Endometrium (tissue), 2 donors: ENCODE measurements around the gene NUDT1.
"Not testable (repeated sequence)": the region's sequence is repeated elsewhere in the genome, so short reads cannot be mapped to it uniquely, and the experiment has no call there.

ENCODE experiments used
- FAIRE-seq: peaks from 2 replicates; lab custom pipeline; 2012; peaks lifted over from hg19 to GRCh38; lab: Jason Lieb, UNC
- donor health status: control.
- donor health status: control.

NUDT1 gene

GRCh38 chr7:2249744-2250323 is 7.8 kb downstream of the NUDT1 start:
- FAIRE-seq = no peak

- FAIRE-seq = no peak
Observed at GRCh38 chr7:2251381-2251780, 9.4 kb downstream of the NUDT1 start.

- no peak for FAIRE-seq
Observed at GRCh38 chr7:2251841-2252771, 10.1 kb downstream of the NUDT1 start.

GRCh38 chr7:2253021-2253420 is 11.0 kb downstream of the NUDT1 start:
- FAIRE-seq = no peak

GRCh38 chr7:2253525-2254244 is 11.7 kb downstream of the NUDT1 start:
- no peak for FAIRE-seq

GRCh38 chr7:2254429-2255144 is 12.6 kb downstream of the NUDT1 start:
- no peak for FAIRE-seq

GRCh38 chr7:2255145-2256139 is 13.4 kb downstream of the NUDT1 start:
- FAIRE-seq = no peak

- no peak for FAIRE-seq
Observed at GRCh38 chr7:2256306-2257045, 14.4 kb downstream of the NUDT1 start.

DNA sequence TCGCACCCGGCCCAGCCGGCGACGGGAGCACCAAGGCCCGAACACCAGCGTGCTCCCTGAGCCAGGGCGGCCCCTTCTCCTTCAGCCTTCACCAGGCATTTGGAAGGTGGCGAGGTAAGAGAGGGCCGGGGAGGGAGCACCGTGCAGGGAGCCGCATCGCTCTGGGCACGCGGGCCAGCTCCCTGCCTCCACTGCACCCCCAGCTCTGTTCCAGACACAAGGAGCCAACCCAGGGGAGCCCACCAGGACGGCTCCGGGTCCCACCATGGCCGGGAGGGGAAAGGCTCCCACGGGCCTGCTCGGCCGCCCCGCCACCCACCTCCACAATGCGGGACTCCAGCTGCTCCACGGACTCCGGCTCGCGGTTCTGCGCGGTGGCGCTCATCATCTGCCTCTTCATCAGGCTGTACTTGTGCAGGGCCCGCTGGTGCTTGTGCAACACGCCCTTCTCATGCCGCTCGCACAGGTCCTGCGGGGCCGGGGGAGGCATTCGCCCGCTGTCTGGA is 15.1 kb downstream of the NUDT1 start:
- no peak for FAIRE-seq

DNA sequence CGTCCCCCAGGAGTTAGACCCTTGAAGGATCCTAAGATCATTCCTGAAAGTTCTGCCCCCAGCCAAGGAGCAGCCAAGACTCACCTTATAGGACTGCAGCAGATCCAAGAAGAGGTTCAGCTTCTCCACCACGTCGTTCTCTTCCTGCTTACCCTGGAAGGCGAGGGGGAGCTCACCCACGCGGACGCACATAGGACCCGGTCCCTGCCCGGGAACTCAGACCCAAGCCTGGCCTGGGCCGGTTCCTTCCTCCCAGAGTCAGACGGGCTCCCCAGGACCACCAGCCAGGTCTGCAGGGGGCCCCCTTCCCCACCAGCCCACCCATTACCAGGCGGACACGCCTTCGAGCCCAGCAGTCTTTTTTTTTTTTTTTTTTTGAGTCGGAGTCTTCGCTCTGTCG is 15.6 kb downstream of the NUDT1 start:
- FAIRE-seq = no peak

- FAIRE-seq = no peak
Observed at GRCh38 chr7:2258661-2259365, 16.8 kb downstream of the NUDT1 start.

DNA sequence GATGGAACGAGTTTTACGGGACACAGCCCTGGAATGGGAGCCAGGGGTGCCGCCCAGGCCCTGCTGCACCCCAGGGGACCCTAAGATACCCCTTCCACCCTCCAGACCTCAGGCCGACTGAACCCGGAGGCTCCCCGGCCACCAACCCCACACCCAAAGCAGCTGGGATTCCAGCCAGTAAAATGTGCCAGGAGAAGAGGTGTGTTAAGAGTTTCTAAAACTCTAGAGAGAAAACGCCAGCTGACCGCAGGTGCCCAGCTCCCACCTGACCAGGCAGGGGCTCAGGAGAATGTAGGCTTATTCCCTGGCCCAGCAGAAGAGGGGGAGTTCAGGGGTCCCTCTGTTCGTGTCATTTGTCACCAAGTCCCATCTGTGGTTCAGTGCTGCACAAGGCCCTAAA is 17.5 kb downstream of the NUDT1 start:
- FAIRE-seq = no peak

DNA sequence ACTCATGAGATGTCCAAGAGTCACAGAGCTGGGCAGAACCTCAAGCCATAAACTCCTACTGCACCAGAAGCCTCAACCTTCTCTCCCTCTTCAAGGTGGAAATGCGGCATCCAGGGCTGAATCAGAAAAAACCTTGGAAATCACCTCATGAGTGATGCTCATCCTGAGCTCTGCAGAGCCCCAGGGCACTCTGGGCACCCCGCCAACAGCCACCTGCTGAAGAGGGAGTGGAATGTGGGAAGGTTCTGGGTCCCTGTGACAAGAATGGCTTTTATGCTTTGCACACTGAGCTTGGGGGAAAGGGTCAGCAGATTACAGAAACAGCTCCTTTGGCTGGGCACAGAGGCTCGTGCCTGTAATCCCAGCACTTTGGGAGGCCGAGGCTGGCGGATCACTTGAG is 18.8 kb downstream of the NUDT1 start:
- FAIRE-seq = no peak

DNA sequence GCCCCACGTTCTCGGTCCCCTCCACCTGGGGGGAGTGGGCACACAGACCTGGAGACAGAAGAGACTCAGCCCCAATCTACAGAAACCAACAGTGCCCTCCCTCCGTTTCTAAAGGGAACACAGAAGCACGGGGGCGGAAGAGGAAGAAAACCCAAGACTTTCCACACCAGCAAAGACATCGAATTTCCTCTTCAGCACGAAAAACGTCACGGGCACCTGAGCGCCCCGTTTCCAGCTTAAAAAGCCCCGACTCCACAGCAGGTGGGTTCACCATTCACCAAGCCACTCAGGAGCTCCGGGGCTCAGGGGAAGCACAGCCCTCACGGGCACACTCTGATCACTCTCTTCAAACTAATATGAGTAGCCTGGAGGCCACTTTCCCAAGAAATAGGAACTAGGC is 19.6 kb downstream of the NUDT1 start:
- no peak for FAIRE-seq

DNA sequence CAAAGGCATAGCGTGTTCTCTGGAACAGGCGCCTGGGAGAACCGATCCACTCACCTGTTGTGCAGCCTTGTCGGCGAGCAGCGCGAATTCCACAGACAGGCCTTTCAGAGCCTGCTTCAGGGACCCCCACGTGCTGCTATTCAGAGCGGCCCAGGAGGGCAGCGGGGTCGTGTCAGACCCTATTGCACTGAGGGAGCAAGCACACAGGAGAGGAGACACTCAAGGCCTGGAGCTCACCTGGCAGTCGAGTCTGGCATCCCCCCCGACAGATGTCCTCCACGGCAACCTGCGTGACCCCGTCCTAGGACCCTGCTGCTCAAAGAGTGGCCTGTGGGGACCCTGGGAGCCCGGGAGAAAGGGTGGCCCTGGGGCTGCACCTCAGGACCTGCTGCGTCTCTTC is 21.1 kb downstream of the NUDT1 start:
- FAIRE-seq = no peak

GRCh38 chr7:2264158-2264557 is 22.1 kb downstream of the NUDT1 start:
- FAIRE-seq = no peak

DNA sequence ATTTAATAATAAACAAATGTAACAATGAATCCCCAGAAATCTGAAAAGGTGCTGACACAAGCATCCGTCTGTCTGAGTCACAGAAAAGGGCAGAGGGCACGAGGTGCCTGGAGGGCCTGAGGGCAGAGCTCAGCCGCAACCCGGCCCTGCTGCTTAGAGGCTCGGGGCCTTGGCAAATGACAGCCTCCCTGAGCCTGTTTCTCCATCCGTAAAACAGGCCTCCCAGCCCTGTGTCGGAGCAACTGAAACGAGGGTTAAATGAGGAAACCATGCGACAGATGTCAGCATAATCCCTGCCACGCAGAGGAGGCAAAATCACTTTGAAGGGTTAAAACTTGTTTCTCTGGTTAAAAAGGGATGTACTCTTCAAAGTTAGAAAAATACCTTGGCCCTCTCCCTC is 24.9 kb downstream of the NUDT1 start:
- no peak for FAIRE-seq

DNA sequence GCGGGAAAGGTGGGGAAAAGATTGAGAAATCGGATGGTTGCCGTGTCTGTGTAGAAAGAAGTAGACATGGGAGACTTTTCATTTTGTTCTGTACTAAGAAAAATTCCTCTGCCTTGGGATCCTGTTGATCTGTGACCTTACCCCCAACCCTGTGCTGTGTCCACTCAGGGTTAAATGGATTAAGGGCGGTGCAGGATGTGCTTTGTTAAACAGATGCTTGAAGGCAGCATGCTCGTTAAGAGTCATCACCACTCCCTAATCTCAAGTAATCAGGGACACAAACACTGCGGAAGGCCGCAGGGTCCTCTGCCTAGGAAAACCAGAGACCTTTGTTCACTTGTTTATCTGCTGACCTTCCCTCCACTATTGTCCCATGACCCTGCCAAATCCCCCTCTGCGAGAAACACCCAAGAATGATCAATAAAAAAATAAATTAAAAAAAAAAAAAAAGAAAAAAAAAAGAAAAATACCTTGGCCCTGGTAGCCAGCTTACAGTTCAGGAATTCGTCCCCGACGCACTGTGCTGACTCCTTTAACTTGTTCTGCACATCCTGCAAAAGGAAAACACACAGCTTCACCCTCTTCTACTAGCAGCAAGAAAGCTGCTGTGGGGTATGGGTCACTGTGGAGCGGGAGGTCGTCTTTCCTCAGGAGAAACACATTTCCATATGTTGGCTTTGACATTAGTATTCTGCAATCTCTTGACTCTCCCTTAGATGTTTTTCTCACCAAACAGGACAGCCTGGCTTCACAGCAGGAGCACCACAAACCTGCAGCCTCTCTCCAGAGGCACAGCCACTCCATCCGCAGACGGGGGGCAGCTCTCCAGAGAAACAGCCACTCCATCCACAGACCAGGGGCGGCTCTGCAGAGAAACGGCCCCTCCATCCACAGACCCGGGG is 27.3 kb downstream of the NUDT1 start:
- not testable (repeated sequence) for FAIRE-seq
